GM18951 (cell line): ENCODE data around the gene CHRNB1.
"Not testable (repeated sequence)": the region's sequence is repeated elsewhere in the genome, so short reads cannot be mapped to it uniquely, and the experiment has no call there.

Experiments
- POLR2A ChIP-seq: IDR thresholded peaks from 4 replicates; pipeline ENCODE4 v1.6.1; 2011; ENCODE audit warnings: mild to moderate bottlenecking; ENCODE audit not compliant: insufficient read length, insufficient read depth; ENCODE audit errors: extremely low read depth
- in situ Hi-C: fragments of 300-500 bp; cut with MboI; formaldehyde crosslinking; loops from one replicate; pipeline ENCODE4 v1.12.0; 2022; ENCODE audit warnings: low sequenced_read_pairs, mixed read lengths, inconsistent platforms; ENCODE audit not compliant: unreplicated experiment

Gene CHRNB1

DNA sequence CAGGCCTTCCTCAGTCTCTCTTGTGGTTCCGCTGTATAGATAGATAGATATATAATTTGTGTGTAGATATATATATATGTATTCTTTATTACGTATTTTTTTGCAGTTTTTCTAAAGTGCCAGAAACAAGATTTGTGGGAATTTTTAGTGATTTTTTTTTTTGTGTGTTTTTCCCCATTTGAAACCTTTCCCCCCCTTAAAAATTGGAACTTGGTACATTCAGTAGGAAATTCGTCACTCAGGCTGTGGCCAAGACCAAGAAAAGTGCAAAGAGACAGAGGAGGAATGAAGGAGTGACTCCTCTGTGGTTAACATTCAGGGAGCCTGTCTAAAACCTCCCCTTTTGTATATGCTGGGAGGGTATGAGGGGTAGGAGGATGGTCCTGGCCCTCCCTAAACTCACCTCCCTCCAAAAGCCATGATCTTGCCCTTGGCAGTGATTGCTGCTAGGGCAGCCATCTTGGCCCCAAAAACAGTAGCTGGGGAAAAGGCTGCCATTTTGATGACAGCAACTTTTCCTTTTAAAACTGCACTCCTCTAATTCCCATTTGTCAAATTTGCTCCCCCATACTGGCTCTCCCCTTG is 15.2 kb downstream of the CHRNB1 start:
- in situ Hi-C loops, result no loop called here
- no peak for TF ChIP-seq POLR2A

DNA sequence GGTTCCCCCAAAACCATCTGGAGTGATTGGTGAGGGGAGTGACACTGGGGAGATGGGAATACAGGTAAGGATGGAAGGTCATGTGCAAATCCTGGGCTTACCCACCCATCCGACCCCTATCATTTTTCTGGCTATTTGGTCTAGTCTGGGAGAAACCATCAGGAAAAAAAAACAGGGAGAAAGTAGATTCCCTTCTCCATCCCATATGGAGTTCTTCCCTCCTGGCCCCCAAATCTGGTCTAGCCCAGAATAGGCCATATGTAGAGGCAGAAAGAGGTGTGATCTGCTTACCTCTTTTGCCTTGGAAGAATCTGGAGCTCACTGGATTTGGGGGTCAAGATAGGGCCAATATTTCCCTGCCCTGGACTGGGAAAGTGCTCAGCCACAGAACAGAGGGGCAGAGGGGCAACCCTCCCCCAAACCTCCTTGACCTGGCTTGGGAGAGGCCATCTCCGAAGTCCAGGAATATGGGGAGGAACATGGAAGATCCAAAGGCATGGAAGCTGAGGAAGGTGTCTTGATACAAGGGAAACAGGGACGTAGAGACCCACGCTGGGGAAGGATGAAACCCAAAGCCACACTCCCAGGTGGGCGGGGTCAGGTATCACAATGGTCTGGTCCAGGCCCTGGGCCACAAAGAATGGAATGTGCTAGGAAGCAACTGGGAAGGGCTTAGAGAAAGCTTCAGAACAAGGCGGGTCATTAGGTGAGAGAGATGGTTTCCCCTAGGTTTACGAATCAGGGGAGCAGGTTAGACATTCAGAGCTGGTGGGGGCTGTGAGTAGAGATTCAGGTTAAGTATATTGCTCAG is 16.2 kb downstream of the CHRNB1 start:
- in situ Hi-C loops, result no loop called here
- no peak for TF ChIP-seq POLR2A

DNA sequence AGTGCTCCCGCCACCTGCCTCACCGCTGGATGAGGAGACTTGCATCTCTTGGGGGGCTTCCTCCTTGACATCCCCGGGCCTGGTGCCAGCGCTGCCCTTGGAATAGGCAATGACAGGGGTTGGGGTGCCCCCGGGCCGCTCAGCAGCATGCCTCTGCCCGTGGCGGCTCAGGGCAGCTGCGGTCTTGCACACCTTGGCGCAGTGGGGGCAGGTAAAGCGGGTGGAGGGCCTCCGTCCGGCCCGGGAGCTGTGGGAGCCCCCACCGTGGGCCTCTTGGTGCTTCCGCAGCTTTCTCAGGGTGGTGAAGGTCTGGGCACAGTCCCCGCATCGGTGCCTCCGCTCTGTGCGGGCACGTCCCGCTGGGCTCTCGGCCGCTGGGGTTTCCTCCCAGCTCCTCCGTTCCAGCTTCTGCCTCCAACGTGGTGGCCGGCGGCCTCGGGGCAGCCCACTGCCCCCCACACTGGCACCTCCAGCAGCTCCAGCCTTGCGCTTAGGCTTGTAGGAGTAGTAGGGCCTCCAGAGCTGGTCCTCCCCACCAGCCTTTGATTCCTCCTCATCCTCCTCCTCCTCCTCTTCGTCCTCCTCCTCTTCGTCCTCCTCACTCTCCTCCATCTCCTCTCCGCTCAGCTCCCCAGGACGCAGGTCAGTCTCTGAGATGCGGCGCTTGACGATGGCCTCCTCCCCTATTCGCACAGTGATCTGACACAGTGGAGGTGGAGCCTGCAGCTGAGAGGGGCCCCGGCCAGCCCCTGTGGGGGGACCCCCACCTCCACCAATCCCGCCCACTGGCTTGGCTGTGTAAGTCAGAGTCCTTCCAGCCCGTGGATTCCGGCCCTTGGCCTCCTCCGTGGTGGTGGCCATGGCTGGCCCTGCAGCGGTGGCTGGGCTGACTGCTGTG is 17.9 kb downstream of the CHRNB1 start:
- in situ Hi-C loops, result no loop called here
- no peak for TF ChIP-seq POLR2A

GRCh38 chr17:7463372-7463846 is 18.5 kb downstream of the CHRNB1 start:
- no peak for TF ChIP-seq POLR2A
- in situ Hi-C loops, result no loop called here

GRCh38 chr17:7464081-7464480 is 19.2 kb downstream of the CHRNB1 start:
- in situ Hi-C loops, result no loop called here
- TF ChIP-seq POLR2A, result no peak

DNA sequence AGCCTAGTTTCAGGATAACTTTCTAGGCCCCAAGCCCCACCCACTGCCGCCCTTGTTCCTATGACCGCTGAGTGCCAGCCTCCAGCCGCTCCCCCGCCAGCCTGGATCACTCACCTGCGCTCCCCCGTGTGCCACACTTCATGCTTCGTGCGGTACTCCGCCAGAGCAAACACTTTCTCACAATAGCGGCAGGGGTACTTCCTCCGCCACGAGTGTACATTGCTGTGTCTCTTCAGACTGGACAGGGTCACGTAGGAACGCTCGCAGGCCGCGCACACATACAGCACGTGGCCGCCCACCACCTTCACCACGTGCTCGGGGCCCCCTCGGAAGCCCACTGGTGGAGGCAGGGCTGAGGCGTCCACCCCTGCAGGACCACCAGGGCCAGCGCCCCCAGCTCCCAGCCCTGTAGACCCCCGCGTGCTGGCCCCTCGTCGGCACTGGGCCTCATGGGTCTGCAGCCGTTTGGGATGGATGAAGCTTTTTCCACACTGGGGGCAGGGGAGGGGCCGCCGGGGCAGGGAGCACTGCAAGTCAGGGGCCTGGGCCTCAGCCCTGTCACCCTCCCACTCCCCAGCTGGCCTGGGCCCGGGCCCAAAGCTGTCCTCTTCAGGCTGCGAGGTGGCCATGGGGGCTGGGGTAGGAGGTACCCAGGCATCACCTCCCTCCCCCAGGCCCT is 20.9 kb downstream of the CHRNB1 start:
- no peak for TF ChIP-seq POLR2A
- in situ Hi-C loops, result no loop called here

- TF ChIP-seq POLR2A, result no peak
- in situ Hi-C loops, result no loop called here
Observed at GRCh38 chr17:7466318-7466638, 21.4 kb downstream of the CHRNB1 start.

DNA sequence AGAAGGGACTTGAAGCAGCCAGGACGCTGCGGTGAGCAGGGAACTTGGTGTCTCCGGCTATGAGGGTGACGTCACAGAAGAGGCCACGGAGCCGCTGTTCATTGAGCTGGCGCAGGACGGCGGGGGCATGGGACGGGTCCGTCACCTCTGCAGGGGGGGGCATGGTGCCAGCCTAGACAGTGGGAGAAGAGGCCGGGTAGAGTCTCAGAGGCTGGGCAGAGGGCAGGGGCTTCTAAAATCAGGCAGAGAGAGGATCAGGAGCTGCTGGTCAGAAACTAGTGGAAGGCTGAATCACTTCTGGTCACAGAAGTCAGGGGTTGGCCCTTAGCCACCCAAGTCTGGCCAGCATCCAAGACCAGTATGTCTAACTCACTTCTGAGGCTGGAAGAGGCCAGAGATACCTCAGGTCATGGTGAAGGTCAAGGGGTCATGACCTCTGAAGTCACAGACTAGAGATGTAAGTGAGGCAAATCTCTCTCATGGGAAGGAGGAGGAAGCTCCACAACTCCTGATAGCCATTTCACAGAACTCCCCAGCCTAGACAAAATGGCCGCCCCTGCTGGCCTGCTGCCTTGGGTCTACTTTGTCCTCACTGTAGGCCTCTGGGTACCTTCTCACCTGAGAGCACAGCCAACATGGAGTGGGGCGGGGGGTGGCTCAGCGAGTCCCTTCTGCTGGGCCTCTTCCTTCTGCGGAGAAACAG is 21.9 kb downstream of the CHRNB1 start:
- no peak for TF ChIP-seq POLR2A
- in situ Hi-C loops, result no loop called here

DNA sequence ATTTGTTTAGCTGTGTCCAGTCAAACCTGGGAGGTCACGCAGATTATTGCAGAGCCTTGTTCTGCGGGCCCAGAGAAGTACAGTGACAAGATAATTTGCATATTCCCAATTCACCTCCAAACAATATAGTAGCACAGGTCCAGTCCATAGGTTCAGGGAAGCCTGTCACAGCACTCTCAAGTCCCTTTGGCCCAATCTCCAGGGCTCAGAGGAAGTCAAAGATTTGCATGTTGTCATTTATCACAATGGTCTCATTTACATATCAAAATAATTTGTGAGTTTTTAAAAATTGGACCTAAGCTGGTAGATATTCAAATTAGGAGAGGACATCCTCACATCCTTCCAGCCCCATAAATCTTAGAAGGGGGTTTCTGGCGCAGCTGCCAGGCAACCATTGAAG is 22.6 kb downstream of the CHRNB1 start:
- no peak for TF ChIP-seq POLR2A
- in situ Hi-C loops, result no loop called here

GRCh38 chr17:7468290-7468689 is 23.4 kb downstream of the CHRNB1 start:
- TF ChIP-seq POLR2A, result no peak

GRCh38 chr17:7468804-7469389 is 24.0 kb downstream of the CHRNB1 start:
- in situ Hi-C loops, result no loop called here
- TF ChIP-seq POLR2A, result no peak

More at GRCh38 chr17:7468290-7468689, 23.4 kb downstream of the CHRNB1 start:
- in situ Hi-C loops, result no loop called here

DNA sequence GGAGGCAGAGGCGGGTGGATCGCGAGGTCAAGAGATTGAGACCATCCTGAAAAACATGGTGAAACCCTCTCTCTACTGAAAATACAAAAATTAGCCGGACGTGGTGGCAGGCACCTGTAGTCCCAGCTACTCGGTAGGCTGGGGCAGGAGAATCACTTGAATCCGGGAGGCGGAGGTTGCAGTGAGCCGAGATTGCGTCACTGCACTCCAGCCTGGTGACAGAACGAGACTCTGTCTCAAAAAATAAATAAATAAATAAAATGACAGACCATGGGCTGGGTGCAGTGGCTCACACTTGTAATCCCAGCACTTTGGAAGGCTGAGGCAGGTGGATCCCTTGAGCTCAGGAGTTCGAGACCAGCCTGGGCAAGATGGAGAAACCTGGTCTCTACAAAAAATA is 25.0 kb downstream of the CHRNB1 start:
- in situ Hi-C loops, result not testable (repeated sequence)

DNA sequence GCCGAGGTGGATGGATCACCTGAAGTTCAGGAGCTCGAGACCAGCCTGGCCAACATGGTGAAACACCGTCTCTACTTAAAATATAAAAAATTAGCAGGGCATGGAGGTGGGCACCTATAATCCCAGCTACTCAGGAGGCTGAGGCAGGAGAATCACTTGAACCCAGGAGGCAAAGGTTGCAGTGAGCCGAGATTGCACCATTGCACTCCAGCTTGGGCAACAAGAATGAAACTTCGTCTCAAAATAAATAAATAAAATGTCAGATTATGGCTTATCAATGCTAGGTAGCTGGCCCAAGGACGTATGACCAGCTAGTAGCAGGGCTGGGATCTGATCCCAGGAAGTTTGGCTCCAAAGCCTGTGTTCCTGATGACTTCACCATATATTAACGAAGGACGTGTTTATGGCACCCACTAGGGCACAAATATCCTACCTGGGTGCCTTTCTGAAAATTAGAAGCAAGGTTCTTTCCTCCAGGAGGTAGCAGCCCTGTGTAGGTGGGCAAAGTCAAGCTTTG is 25.7 kb downstream of the CHRNB1 start:
- in situ Hi-C loops, result not testable (repeated sequence)
